HUES6 (cell line): ENCODE results near the gene GPR78.

Source experiments
- H3K27ac ChIP-seq: 2 replicates; pipeline ENCODE4 v1.7.0; 2013; ENCODE audit warnings: low read depth, mild to moderate bottlenecking, low read length, inconsistent platforms
- H3K27me3 ChIP-seq: 2 replicates; pipeline ENCODE4 v1.6.1; 2013; ENCODE audit warnings: low read length; ENCODE audit not compliant: control insufficient read depth, insufficient read depth
- H3K36me3 ChIP-seq: 2 replicates; pipeline ENCODE4 v1.6.1; 2013; ENCODE audit warnings: low read length; ENCODE audit not compliant: control insufficient read depth, insufficient read depth
- H3K4me1 ChIP-seq: 2 replicates; pipeline ENCODE4 v1.6.1; 2013; ENCODE audit warnings: low read length; ENCODE audit not compliant: control insufficient read depth, insufficient read depth
- H3K4me3 ChIP-seq: 2 replicates; pipeline ENCODE4 v1.5.1; 2013; ENCODE audit warnings: low read depth, low read length
- H3K9ac ChIP-seq: one replicate; pipeline ENCODE4 v1.6.1; 2013; ENCODE audit warnings: mild to moderate bottlenecking, low read length
- H3K9me3 ChIP-seq: 2 replicates; pipeline ENCODE4 v1.6.1; 2013; ENCODE audit warnings: low read depth, low read length; ENCODE audit not compliant: control insufficient read depth, insufficient read depth

The GPR78 gene

DNA sequence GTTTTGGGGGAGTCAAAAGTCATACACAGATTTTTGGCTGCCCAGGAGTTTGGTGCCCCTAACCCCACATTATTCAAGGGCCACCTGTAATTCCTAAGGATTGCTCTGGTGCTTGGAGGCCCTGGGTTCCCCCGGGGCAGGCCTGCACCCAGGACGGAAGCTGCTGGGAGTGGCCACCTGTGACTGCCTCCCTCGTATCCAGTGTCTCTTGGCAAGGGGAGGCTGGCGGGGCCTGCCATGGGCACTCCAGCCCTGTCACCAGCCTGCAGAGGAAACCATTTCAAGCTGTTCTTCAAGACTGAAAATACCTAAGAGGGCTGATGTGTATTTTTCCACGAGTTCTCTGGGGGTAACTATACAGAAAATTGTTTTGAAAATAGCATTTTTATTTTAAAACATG lies 24.5 kb upstream of the GPR78 start:
- Histone ChIP-seq H3K9me3 (no peaks in the 10 kb centered on the region), H3K27ac (no peak overlapping the region)

DNA sequence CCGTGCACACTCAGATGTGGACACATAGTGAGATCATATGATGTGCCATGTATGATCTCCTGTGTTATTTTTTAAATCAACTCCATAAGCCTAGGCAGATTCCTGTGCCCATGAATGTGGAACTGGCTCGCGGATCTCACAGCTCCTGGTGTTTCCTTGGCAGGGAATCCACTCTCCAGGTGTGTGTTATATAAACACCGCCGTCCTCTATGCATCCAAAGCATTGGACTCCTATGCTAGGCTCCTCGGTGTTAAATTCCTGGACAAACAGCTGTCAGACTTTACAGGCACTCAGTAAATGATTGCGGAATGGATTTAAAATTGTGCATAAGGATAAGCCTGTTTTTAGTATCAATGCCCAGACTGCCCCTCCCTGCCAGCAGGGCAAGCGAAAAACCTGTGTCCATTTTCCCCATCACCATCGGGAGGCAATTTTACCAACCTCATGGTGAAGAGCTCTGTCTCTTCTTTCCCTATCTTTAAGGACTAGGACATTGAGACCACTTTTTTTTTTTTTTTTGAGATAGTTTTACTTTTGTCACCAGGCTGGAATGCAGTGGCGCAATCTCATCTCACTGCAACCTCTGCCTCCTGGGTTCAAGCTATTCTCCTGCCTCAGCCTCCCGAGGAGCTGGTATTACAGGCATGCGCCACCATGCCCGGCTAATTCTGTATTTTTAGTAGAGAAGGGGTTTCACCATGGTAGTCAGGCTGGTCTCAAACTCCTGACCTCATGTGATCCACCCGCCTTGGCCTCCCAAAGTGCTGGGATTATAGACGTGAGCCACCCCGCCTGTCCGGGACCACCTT lies 23.6 kb upstream of the GPR78 start:
- no peaks in the 10 kb centered on the region for H3K27me3 ChIP-seq
- H3K27ac ChIP-seq = no peak overlapping the region
- no peak overlapping the region for H3K4me3 ChIP-seq
- H3K9me3 ChIP-seq = no peaks in the 10 kb centered on the region
- H3K4me1 ChIP-seq = peaks cover 14% of the 10 kb centered on the region; the same call in 1 of the 2 replicates
- no peak overlapping the region for H3K9ac ChIP-seq
- H3K36me3 ChIP-seq = no peaks in the 10 kb centered on the region

More for the DNA sequence above, 24.5 kb upstream of the GPR78 start:
- no peaks in the 10 kb centered on the region for H3K27me3 ChIP-seq
- H3K4me3 ChIP-seq = no peak overlapping the region
- H3K4me1 ChIP-seq = peaks cover 9% of the 10 kb centered on the region; the same call in 1 of the 2 replicates
- no peak overlapping the region for H3K9ac ChIP-seq
- no peaks in the 10 kb centered on the region for H3K36me3 ChIP-seq

DNA sequence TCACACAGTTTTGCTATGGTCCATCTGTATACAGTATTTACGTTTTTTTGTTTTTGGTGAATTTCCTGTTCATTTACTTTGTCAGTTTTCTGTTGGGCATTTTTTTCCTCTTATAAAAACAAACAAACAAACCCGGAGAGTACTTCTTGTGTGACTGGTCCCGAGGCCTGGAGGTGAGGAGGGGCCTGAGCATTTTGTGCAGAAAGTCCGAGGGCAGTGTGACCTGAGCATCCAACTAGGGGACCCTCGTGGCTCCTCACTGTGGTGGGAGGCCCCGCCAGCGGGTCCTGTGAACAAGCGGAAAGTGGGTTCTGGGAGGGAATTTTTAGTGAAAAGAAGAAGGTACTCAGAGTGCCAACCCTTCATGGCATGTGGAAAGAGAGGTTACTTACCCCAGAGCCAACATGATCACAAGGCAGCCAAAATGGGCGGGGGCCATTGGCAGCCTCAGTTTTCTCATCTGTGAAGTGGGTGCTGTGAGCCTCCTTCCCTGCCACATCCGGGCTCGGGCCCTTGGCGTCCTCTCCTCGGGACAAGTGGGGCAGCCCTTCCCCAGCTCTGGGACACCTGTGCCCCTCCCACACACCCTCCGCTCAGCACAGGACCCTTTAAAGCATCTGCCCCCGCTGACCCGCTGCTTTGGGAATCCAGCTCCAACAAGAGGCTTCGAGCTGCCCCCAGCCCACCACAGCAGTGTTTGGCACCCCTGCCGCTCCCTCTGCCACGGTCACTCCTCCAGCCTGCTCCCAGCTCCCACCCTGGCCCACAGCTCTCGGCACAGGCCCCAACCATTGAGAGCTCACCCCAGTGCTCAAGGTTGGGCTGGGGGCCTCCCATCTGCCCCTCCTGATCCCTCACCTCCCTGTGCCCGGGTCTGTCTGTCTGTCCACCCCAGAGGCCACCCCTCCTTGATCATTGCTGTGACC lies 22.8 kb upstream of the GPR78 start:
- Histone ChIP-seq H3K4me3 (no peak overlapping the region), H3K4me1 (peaks cover 20% of the 10 kb centered on the region; the same call in 1 of the 2 replicates), H3K36me3 (no peaks in the 10 kb centered on the region), H3K27ac (no peak overlapping the region), H3K9me3 (no peaks in the 10 kb centered on the region), H3K9ac (no peak overlapping the region), H3K27me3 (no peaks in the 10 kb centered on the region)

DNA sequence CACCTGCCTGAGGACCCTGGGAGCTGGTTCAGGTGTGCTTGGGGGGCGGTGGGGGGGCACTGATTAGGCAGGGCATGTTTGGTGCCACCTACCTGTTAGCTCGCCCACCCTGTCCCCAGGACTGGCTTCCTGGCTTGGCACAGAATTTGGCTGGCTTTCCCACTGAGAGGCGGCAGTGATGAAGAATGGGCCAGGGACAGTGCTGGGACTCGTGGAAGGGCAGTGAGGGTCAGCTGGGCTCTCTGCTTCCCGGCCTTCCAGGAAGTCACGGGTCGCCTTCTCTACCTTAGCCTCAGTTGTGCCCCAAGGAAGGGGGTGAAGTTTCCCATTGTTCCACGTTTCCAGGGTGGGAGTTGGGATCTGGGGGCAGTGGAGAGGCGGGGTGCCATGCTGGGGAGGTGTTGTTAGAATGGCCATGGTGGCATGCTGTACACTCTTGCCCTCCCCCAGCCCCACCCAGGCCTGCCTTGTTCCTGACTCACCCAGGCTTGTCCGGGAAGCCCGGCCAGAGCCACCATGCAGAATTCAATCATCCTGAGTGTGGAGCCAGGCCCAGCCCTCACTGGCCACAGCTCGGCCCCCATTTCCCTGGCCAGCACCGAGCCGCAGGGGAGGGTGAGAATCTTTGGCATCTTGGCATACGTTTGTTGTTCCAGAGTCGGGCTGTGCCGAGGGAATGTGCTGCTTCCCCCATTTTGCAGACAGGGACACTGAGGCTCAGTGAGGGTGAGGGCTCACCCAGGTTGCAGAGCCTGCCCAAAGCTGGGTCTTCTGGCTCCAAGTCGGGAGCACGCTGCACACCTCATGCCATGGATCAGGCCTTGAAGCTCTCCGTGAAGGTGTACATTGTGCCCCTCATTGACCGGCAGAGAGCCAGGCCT lies 21.9 kb upstream of the GPR78 start:
- Histone ChIP-seq H3K4me3 (no peak overlapping the region), H3K27me3 (no peaks in the 10 kb centered on the region), H3K9ac (no peak overlapping the region), H3K27ac (no peak overlapping the region), H3K4me1 (peaks cover 20% of the 10 kb centered on the region; the same call in 1 of the 2 replicates), H3K36me3 (no peaks in the 10 kb centered on the region), H3K9me3 (no peaks in the 10 kb centered on the region)

DNA sequence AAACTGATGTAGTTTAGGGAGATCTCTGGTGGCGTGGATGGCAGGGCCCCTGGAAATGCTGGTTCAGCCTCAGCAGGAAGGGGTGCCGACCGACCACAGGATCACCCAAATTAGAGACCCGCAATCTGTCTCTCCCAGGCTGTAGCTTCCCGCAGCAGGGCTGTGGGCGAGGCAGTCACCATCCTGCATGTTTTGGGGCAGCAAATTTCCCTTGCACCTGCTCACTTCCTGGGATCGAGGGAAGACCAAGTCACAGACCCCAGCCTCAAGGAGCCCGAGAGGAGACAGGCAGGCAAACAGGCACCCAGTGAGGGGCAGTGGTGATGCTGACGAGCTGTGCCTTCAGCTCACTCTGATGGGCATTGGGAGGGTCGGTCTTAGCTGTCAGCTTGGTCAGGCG lies 21.2 kb upstream of the GPR78 start:
- Histone ChIP-seq H3K9me3 (no peaks in the 10 kb centered on the region), H3K9ac (no peak overlapping the region), H3K4me1 (peaks cover 20% of the 10 kb centered on the region; the same call in 1 of the 2 replicates), H3K4me3 (no peak overlapping the region), H3K27ac (no peak overlapping the region), H3K36me3 (no peaks in the 10 kb centered on the region), H3K27me3 (no peaks in the 10 kb centered on the region)

DNA sequence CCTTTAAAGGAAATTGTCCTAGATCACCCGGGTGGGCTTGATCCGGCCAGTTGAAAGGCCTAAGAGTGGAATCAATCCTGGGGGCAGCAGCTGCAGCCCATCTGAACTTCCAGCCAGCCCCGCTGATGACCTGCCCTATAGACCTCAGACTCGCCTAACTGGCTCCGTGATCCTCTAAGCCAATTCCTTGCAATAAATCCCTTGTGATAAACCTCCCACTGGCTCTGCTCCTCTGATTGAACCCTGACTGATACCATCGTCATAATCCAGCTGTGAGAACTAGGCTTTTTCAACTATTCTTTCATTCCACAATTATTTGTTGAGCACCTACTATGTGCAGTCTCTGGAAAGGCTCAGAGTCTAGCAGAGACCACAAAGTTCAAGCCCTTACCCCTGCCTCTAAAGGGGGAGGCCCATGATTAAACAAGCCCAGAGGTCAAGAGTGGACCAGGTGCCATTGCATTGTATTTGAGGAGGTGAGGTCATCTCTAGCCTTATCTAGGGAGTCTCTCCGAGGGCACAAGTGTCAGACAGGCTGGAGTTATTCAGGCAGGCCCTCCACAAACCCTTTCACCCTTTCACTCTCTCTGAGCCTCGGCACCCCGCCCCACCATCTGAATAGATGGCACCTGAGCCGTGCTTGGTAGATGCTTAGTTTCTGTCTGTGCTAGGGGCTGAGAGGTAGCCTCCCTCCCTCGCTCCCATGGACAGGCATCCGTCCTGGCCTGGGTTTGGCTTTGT lies 20.5 kb upstream of the GPR78 start:
- no peaks in the 10 kb centered on the region for H3K36me3 ChIP-seq
- no peak overlapping the region for H3K27ac ChIP-seq
- H3K4me1 ChIP-seq = peaks cover 20% of the 10 kb centered on the region; the same call in 1 of the 2 replicates
- no peaks in the 10 kb centered on the region for H3K27me3 ChIP-seq
- no peak overlapping the region for H3K9ac ChIP-seq
- no peaks in the 10 kb centered on the region for H3K9me3 ChIP-seq
- no peak overlapping the region for H3K4me3 ChIP-seq

DNA sequence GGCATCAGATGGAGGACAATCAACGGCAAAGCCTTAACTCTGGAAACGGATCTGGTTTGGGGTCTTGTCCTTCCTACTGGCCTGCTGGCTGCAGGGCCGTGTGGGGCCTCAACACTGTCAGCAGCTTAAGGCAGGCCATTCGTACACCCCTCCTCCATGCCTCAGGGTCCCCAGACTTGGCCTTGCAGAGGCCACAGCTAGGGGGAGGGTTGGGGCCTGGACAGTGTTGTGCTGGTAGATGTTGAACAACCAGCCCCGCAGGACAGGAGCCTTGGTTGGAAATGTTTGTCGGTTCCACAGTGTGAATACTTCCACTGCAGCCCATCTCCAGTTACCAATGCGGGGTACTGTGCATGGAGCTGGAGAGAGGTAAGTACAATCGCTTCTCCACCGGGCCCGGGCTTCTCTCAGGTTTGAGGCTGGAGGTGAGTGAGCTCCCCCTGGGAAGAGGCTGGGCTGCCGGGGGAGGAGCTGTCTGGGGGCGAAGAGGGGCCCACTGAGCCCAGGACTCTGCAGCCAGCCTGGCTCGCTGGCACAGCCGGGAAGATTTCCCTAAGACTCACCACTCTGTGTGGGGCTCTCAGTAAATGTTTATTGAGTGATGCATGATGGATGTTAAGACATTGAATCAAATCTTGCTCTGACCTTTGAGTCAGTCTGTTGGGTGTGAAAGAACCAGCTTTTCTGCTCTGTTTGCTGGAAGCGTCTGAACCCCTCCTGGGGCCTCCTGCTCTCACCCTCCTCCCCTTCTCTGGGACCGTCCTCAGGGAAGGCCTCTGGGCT lies 19.7 kb upstream of the GPR78 start:
- Histone ChIP-seq H3K36me3 (no peaks in the 10 kb centered on the region), H3K9me3 (no peaks in the 10 kb centered on the region), H3K4me3 (no peak overlapping the region), H3K27me3 (no peaks in the 10 kb centered on the region), H3K4me1 (peaks cover 20% of the 10 kb centered on the region; the same call in 1 of the 2 replicates), H3K27ac (no peak overlapping the region), H3K9ac (no peak overlapping the region)

DNA sequence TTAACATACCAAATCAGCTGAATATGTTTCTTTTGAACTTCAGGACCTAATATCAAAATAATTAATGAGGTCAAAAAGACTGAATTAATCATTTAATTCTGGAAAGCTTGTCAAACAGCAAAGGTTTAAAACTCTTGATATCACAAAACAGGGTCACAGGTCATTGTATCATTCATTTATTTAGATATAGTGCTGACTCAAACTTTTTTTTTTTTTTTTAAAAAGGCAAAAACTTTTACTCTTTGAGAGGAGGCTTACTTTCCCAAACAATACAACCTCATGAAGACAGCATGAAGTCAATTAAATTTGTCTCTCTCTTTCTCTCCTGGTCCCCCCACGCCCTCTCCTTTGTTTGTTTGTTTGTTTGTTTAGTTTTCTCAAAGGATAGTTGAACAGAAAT lies 15.6 kb upstream of the GPR78 start:
- Histone ChIP-seq H3K9ac (no peak overlapping the region), H3K4me3 (no peak overlapping the region), H3K4me1 (peaks cover 46% of the 10 kb centered on the region), H3K9me3 (no peaks in the 10 kb centered on the region), H3K27ac (no peak overlapping the region), H3K36me3 (no peaks in the 10 kb centered on the region), H3K27me3 (no peaks in the 10 kb centered on the region)

DNA sequence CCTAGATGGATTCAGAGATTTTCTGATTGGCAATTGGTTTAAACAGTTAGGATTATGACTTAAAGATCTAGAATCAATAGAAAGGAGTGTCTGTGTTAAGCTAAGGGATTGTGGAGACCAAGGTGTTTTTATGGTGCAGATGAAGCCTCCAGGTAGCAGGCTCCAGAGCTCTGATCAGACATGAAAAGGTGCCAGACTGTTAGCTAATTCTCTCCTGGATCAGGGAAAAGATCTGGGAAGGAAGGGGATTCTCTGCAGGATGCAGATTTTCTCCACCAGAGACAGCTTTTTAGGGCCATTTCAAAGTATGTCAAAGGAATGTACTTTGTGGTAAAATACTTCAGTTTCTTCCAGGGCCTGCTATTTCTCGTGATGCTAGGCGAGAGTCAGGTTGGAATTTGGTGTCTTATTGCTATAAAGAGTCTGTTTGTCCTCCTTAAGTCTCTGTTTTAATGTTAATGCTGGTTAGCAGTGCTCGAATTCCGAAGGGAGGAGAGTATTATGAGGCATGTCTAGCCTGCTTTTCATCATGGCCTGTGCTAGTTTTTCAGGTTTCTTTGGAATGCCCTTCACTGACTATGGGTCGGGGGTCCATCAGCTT lies 12.0 kb upstream of the GPR78 start:
- Histone ChIP-seq H3K4me1 (peaks cover 30% of the 10 kb centered on the region), H3K27me3 (no peaks in the 10 kb centered on the region; the same call in 1 of the 2 replicates), H3K9me3 (no peaks in the 10 kb centered on the region), H3K9ac (peak overlapping the region; percentile 39), H3K36me3 (no peaks in the 10 kb centered on the region), H3K27ac (peak overlapping the region; percentile 82), H3K4me3 (no peak overlapping the region)
